Body of pancreas (tissue), 4 donors: Measurements from ENCODE around the gene KLK10.

Experiments used
- CTCF ChIP-seq, 7 experiments: fragments of 450-650 bp in 4 of 7; fragments of 200-600 bp in 3 of 7; sonication (generic) in 3 of 7; IDR thresholded peaks; one replicate each; pipeline ENCODE4 v1.5.1; 2016 to 2019; ENCODE audit warnings: antibody characterized with exemption in 7 of 7
- POLR2A ChIP-seq, 3 donors: fragments of 450-650 bp; IDR thresholded peaks; one replicate each; pipeline ENCODE4 v1.6.1; 2016; ENCODE audit warnings: antibody characterized with exemption in 3 of 3, mild to moderate bottlenecking in 2 of 3

GRCh38 chr19:50982186-50982585 is 37.3 kb downstream of the KLK10 start:
- TF ChIP-seq CTCF (IDR thresholded peaks at IDR 0.05) (no peak), POLR2A (IDR thresholded peaks at IDR 0.05) (no peak)
